ENCODE data around the gene LPAR3.
"Not testable (repeated sequence)": the region's sequence is repeated elsewhere in the genome, so short reads cannot be mapped to it uniquely, and the experiment has no call there.

LPAR3 gene

GRCh38 chr1:84907095-84907827 is 14.3 kb upstream of the LPAR3 start:
- DNase-seq (ENCODE audit: low read depth), result no peak

GRCh38 chr1:84902727-84903126 is 9.7 kb upstream of the LPAR3 start:
- not testable (repeated sequence) for DNase-seq (ENCODE audit: low read depth)

GRCh38 chr1:84899969-84900368 is 7.0 kb upstream of the LPAR3 start:
- no peak for DNase-seq (ENCODE audit: low read depth)

- DNase-seq (ENCODE audit: low read depth), result no peak
Observed at GRCh38 chr1:84896279-84896678, 3.3 kb upstream of the LPAR3 start.

- no peak for DNase-seq (ENCODE audit: low read depth)
Observed at GRCh38 chr1:84890566-84890965, 2.4 kb downstream of the LPAR3 start.

- no peak for DNase-seq (ENCODE audit: low read depth)
Observed at GRCh38 chr1:84889437-84889836, 3.6 kb downstream of the LPAR3 start.

GRCh38 chr1:84888753-84889152 is 4.3 kb downstream of the LPAR3 start:
- no peak for DNase-seq (ENCODE audit: low read depth)

- peak; percentile 31 for DNase-seq (ENCODE audit: low read depth)
Observed at GRCh38 chr1:84887261-84887934, 5.6 kb downstream of the LPAR3 start.

GRCh38 chr1:84885469-84885868 is 7.5 kb downstream of the LPAR3 start:
- DNase-seq (ENCODE audit: low read depth), result no peak

- no peak for DNase-seq (ENCODE audit: low read depth)
Observed at GRCh38 chr1:84884671-84885389, 8.2 kb downstream of the LPAR3 start.

GRCh38 chr1:84883286-84883685 is 9.7 kb downstream of the LPAR3 start:
- DNase-seq (ENCODE audit: low read depth), result no peak

GRCh38 chr1:84877592-84877991 is 15.4 kb downstream of the LPAR3 start:
- DNase-seq (ENCODE audit: low read depth), result no peak

GRCh38 chr1:84876353-84876752 is 16.7 kb downstream of the LPAR3 start:
- DNase-seq (ENCODE audit: low read depth), result no peak

- no peak for DNase-seq (ENCODE audit: low read depth)
Observed at GRCh38 chr1:84873366-84873765, 19.6 kb downstream of the LPAR3 start.

GRCh38 chr1:84872696-84873355 is 20.2 kb downstream of the LPAR3 start:
- no peak for DNase-seq (ENCODE audit: low read depth)

GRCh38 chr1:84871181-84871580 is 21.8 kb downstream of the LPAR3 start:
- no peak for DNase-seq (ENCODE audit: low read depth)

GRCh38 chr1:84870591-84870990 is 22.4 kb downstream of the LPAR3 start:
- DNase-seq (ENCODE audit: low read depth), result no peak

- no peak for DNase-seq (ENCODE audit: low read depth)
Observed at GRCh38 chr1:84869720-84870119, 23.3 kb downstream of the LPAR3 start.

GRCh38 chr1:84862810-84863251 is 30.2 kb downstream of the LPAR3 start:
- DNase-seq (ENCODE audit: low read depth), result no peak

GRCh38 chr1:84861988-84862644 is 30.9 kb downstream of the LPAR3 start:
- no peak for DNase-seq (ENCODE audit: low read depth)

GRCh38 chr1:84861516-84861915 is 31.5 kb downstream of the LPAR3 start:
- DNase-seq (ENCODE audit: low read depth), result no peak

- no peak for DNase-seq (ENCODE audit: low read depth)
Observed at GRCh38 chr1:84859866-84860265, 33.1 kb downstream of the LPAR3 start.

Measured in stromal cell of bone marrow (primary cell).